CD4-positive, alpha-beta T cell treated with Interleukin-17A for 4 hours (primary cell): Measurements from ENCODE around the gene KNOP1.

ENCODE experiments used
- DNase-seq: peaks from one replicate; pipeline ENCODE4 v3.0.0-alpha.2; 2020; ENCODE audit warnings: mixed read lengths

The KNOP1 gene

GRCh38 chr16:19705843-19706242 lies 12.2 kb downstream of the KNOP1 start:
- DNase-seq: no peak

- no peak for DNase-seq
Measured at GRCh38 chr16:19705146-19705501, 12.9 kb downstream of the KNOP1 start.

GRCh38 chr16:19704321-19705145 lies 13.5 kb downstream of the KNOP1 start:
- no peak for DNase-seq

- no peak for DNase-seq
Measured at GRCh38 chr16:19703172-19703889, 14.7 kb downstream of the KNOP1 start.

GRCh38 chr16:19701091-19701490 lies 16.9 kb downstream of the KNOP1 start:
- no peak for DNase-seq

GRCh38 chr16:19700319-19700781 lies 17.7 kb downstream of the KNOP1 start:
- no peak for DNase-seq

GRCh38 chr16:19699472-19699871 lies 18.6 kb downstream of the KNOP1 start:
- no peak for DNase-seq

GRCh38 chr16:19698480-19699465 lies 19.3 kb downstream of the KNOP1 start:
- no peak for DNase-seq

- DNase-seq: no peak
Measured at GRCh38 chr16:19697756-19698318, 20.2 kb downstream of the KNOP1 start.

GRCh38 chr16:19696961-19697360 lies 21.1 kb downstream of the KNOP1 start:
- peak; percentile 10 for DNase-seq

GRCh38 chr16:19696328-19696727 lies 21.7 kb downstream of the KNOP1 start:
- peak; percentile 82 for DNase-seq

GRCh38 chr16:19694989-19695388 lies 23.0 kb downstream of the KNOP1 start:
- DNase-seq: no peak

GRCh38 chr16:19691161-19691711 lies 26.8 kb downstream of the KNOP1 start:
- DNase-seq: no peak

- DNase-seq: no peak
Measured at GRCh38 chr16:19690196-19690595, 27.8 kb downstream of the KNOP1 start.

GRCh38 chr16:19689342-19689741 lies 28.7 kb downstream of the KNOP1 start:
- no peak for DNase-seq

- DNase-seq: no peak
Measured at GRCh38 chr16:19688396-19689024, 29.5 kb downstream of the KNOP1 start.

- no peak for DNase-seq
Measured at GRCh38 chr16:19687279-19687678, 30.7 kb downstream of the KNOP1 start.

- DNase-seq: no peak
Measured at GRCh38 chr16:19685176-19685575, 32.9 kb downstream of the KNOP1 start.

- DNase-seq: no peak
Measured at GRCh38 chr16:19683453-19684236, 34.4 kb downstream of the KNOP1 start.

GRCh38 chr16:19681637-19682036 lies 36.4 kb downstream of the KNOP1 start:
- DNase-seq: no peak

- DNase-seq: no peak
Measured at GRCh38 chr16:19680881-19681340, 37.1 kb downstream of the KNOP1 start.
